Activated T-helper 2 cell treated with anti-CD3 and anti-CD28 coated beads, Interferon-gamma antibody, Interleukin-2, Interleukin-4, amounts not matched to agents 10 μg/mL and 5 μg/mL and 100 μg/mL, durations not matched to agents 14 hours and 24 hours and 36 hours (primary cell): Measurements from ENCODE around the gene KCNN2. TPM values are rescaled to one million over a fixed set of nuclear protein-coding genes. Genes with fewer than 3 reads are reported as not detected.

Experiments
- DNase-seq: peaks from one replicate; pipeline ENCODE4 v3.0.0; 2021; ENCODE audit warnings: low spot score
- H3K27ac Mint-ChIP-seq: one replicate; pipeline ENCODE4 v1.8.0; 2021; ENCODE audit warnings: mixed read lengths
- H3K27me3 Mint-ChIP-seq: one replicate; pipeline ENCODE4 v1.8.0; 2021; ENCODE audit warnings: low read depth, mixed read lengths
- H3K36me3 Mint-ChIP-seq: one replicate; pipeline ENCODE4 v1.8.0; 2021; ENCODE audit warnings: low read depth, mixed read lengths
- H3K4me1 Mint-ChIP-seq: one replicate; pipeline ENCODE4 v1.8.0; 2021; ENCODE audit warnings: low read depth, mixed read lengths
- H3K4me3 Mint-ChIP-seq: one replicate; pipeline ENCODE4 v1.8.0; 2021; ENCODE audit warnings: low read depth, mild to moderate bottlenecking, moderate library complexity, mixed read lengths
- H3K9me3 Mint-ChIP-seq: one replicate; pipeline ENCODE4 v1.8.0; 2021; ENCODE audit warnings: mixed read lengths
- intact Hi-C: fragments of 100-400 bp; cut with micrococcal nuclease; formaldehyde crosslinking; loops from one replicate; pipeline ENCODE4 v1.15.1; 2023
- total RNA-seq: library from RNA; stranded (reverse); gene quantifications from 2 replicates; pipeline ENCODE4 v1.2.3, GENCODE V29; 2022

The KCNN2 gene
- total RNA-seq, 1 donor from 2014 or later, result not detected

GRCh38 chr5:114447084-114447773, 85.4 kb downstream of the KCNN2 start:
- H3K4me3 Mint-ChIP-seq, result no peak overlapping the region
- no peaks in the 10 kb centered on the region for H3K27me3 Mint-ChIP-seq
- H3K27ac Mint-ChIP-seq, result no peak overlapping the region
- no peaks in the 10 kb centered on the region for H3K9me3 Mint-ChIP-seq
- no peak for DNase-seq
- H3K4me1 Mint-ChIP-seq, result peaks cover 1% of the 10 kb centered on the region
- intact Hi-C loops, result no loop called here
- H3K36me3 Mint-ChIP-seq, result no peaks in the 10 kb centered on the region

DNA sequence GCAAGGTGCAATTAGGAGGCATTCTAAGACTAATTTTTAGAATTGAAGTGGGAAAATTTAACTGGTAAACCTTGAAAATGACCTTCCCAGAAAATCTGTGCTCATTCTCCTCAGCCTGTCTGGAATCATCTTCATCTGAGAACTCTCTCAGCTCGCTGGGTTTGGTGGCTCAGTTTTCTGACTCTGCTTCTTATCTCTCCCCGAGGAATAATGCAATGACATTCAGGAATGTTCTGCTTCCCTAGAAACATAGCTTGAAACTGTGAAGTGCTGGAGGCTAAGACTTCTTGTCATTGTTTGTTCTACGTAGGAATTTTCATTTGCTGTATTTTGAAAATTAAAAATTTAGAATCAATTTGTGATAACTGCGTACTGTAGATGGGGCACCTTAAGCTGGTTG, 86.6 kb downstream of the KCNN2 start:
- Mint-ChIP-seq H3K9me3 (no peaks in the 10 kb centered on the region), H3K4me3 (no peak overlapping the region), H3K4me1 (peaks cover 1% of the 10 kb centered on the region), H3K36me3 (no peaks in the 10 kb centered on the region), H3K27me3 (no peaks in the 10 kb centered on the region), H3K27ac (no peak overlapping the region)
- intact Hi-C loops, result no loop called here
- DNase-seq, result no peak

GRCh38 chr5:114449860-114450421, 88.1 kb downstream of the KCNN2 start:
- Mint-ChIP-seq H3K27ac (no peak overlapping the region), H3K4me3 (no peak overlapping the region), H3K36me3 (no peaks in the 10 kb centered on the region), H3K4me1 (peaks cover 1% of the 10 kb centered on the region), H3K9me3 (no peaks in the 10 kb centered on the region), H3K27me3 (no peaks in the 10 kb centered on the region)
- DNase-seq, result peak; percentile 12
- intact Hi-C loops, result no loop called here

GRCh38 chr5:114450437-114450836, 88.6 kb downstream of the KCNN2 start:
- H3K36me3 Mint-ChIP-seq, result no peaks in the 10 kb centered on the region
- no peak overlapping the region for H3K27ac Mint-ChIP-seq
- intact Hi-C loops, result no loop called here
- no peak for DNase-seq
- no peak overlapping the region for H3K4me3 Mint-ChIP-seq
- H3K9me3 Mint-ChIP-seq, result no peaks in the 10 kb centered on the region
- H3K4me1 Mint-ChIP-seq, result peaks cover 1% of the 10 kb centered on the region
- H3K27me3 Mint-ChIP-seq, result no peaks in the 10 kb centered on the region

- Mint-ChIP-seq H3K4me3 (no peak overlapping the region), H3K9me3 (no peaks in the 10 kb centered on the region), H3K27me3 (no peaks in the 10 kb centered on the region), H3K4me1 (no peaks in the 10 kb centered on the region), H3K27ac (no peak overlapping the region), H3K36me3 (no peaks in the 10 kb centered on the region)
- intact Hi-C loops, result no loop called here
- no peak for DNase-seq
Observed at GRCh38 chr5:114458726-114459125, 96.9 kb downstream of the KCNN2 start.

DNA sequence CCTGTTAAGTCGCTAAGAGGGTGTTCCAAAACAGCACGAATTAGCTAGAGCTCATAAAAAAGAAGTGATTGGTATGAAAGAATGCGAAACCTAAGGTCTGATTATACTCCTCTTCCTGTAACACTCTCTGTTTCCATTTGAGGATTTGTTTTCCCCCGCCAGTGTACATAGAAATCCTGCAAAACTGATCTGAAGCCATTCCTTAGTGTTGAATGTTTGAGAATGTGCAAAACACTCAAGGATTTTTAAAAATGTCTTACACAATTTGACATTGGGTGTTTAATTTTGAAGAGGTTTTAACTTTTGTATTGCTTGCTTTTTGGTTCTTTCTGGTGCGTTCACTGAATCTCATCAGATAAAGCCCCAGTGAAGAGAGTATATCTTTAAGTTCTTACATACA, 105.3 kb downstream of the KCNN2 start:
- H3K9me3 Mint-ChIP-seq, result no peaks in the 10 kb centered on the region
- no peak overlapping the region for H3K27ac Mint-ChIP-seq
- intact Hi-C loops, result no loop called here
- no peak overlapping the region for H3K4me3 Mint-ChIP-seq
- no peaks in the 10 kb centered on the region for H3K4me1 Mint-ChIP-seq
- H3K36me3 Mint-ChIP-seq, result no peaks in the 10 kb centered on the region
- no peak for DNase-seq
- H3K27me3 Mint-ChIP-seq, result no peaks in the 10 kb centered on the region

GRCh38 chr5:114467729-114468128, 105.9 kb downstream of the KCNN2 start:
- no peak overlapping the region for H3K4me3 Mint-ChIP-seq

GRCh38 chr5:114469372-114469771, 107.5 kb downstream of the KCNN2 start:
- intact Hi-C loops, result no loop called here
- DNase-seq, result no peak

More at GRCh38 chr5:114467729-114468128, 105.9 kb downstream of the KCNN2 start:
- Mint-ChIP-seq H3K36me3 (no peaks in the 10 kb centered on the region), H3K4me1 (no peaks in the 10 kb centered on the region), H3K27me3 (no peaks in the 10 kb centered on the region), H3K9me3 (no peaks in the 10 kb centered on the region), H3K27ac (no peak overlapping the region)
- intact Hi-C loops, result no loop called here
- DNase-seq, result no peak

DNA sequence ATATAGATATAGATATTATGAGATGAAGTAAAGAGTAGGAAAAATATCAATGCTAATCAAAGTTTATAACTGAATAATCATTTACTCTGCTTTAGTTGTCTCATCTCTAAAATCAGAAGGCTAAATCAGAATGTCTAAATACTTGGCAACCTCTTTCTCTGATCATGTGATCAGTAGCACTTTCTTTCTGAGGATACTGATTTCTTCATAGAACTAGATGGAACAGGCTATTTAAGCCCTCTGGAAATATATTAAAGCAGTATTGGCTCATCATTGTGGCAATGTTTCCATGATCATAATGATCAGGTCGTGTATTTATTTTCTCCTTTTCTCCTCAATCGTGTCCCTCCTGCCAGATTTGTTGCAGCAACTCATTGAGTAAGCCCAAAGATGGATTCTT, 109.7 kb downstream of the KCNN2 start:
- intact Hi-C loops, result no loop called here
- Mint-ChIP-seq H3K4me3 (no peak overlapping the region), H3K27me3 (no peaks in the 10 kb centered on the region), H3K36me3 (no peaks in the 10 kb centered on the region), H3K9me3 (no peaks in the 10 kb centered on the region), H3K4me1 (no peaks in the 10 kb centered on the region), H3K27ac (no peak overlapping the region)
- DNase-seq, result no peak

More at GRCh38 chr5:114469372-114469771, 107.5 kb downstream of the KCNN2 start:
- Mint-ChIP-seq H3K36me3 (no peaks in the 10 kb centered on the region), H3K4me1 (no peaks in the 10 kb centered on the region), H3K9me3 (no peaks in the 10 kb centered on the region), H3K27ac (no peak overlapping the region), H3K4me3 (no peak overlapping the region), H3K27me3 (no peaks in the 10 kb centered on the region)

GRCh38 chr5:114473541-114473940, 111.7 kb downstream of the KCNN2 start:
- intact Hi-C loops, result no loop called here
- H3K4me3 Mint-ChIP-seq, result no peak overlapping the region
- H3K27ac Mint-ChIP-seq, result no peak overlapping the region
- DNase-seq, result no peak
- no peaks in the 10 kb centered on the region for H3K4me1 Mint-ChIP-seq
- no peaks in the 10 kb centered on the region for H3K27me3 Mint-ChIP-seq
- H3K9me3 Mint-ChIP-seq, result no peaks in the 10 kb centered on the region
- no peaks in the 10 kb centered on the region for H3K36me3 Mint-ChIP-seq

DNA sequence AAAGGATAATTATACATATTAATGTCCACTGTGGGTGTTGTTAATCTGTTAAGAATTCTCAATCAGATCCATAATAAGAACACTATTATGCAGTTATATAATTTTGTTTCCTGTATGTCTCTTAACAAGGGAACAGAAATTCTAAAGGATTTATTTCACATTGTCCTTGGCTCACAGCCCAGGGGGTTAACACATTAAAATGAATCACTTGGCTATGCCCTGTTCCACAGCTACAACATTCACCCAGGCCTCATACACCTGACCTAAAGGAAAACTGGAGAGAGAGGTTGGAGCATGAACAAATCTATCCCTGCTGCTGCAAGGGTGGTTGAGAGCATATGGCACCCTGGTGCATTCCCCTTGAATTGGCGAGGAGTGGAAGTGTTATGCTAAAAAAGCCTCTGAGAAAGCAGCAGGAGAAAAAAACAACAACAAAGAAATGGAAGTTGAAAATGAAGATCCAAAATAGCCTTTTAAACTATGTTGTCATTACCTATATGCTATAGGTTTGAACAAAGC, 116.0 kb downstream of the KCNN2 start:
- Mint-ChIP-seq H3K27me3 (no peaks in the 10 kb centered on the region), H3K36me3 (no peaks in the 10 kb centered on the region), H3K4me1 (no peaks in the 10 kb centered on the region), H3K9me3 (peaks cover 11% of the 10 kb centered on the region), H3K4me3 (no peak overlapping the region), H3K27ac (no peak overlapping the region)
- DNase-seq, result no peak
- intact Hi-C loops, result no loop called here

DNA sequence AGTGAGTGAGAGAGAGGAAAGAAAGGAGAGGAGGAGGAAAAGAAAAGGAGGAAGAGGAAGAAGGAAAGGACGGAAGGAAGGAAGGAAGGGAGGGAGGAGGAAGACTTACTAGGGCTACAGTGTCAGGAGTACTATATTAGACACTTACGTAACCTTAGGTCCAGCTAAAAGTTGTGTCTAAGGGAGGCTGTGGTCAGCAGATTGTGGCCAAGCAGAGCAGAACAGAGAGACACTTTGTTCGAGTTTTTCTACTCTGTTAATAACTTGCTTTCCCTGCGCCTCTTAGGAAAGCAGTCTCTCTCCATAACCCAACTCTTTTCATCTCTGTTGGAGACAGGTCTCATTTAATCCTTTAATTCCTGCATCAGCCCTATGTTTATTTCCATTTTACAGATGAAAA, 138.9 kb downstream of the KCNN2 start:
- H3K4me1 Mint-ChIP-seq, result no peaks in the 10 kb centered on the region
- no peak overlapping the region for H3K27ac Mint-ChIP-seq
- DNase-seq, result no peak
- no peak overlapping the region for H3K4me3 Mint-ChIP-seq
- H3K36me3 Mint-ChIP-seq, result no peaks in the 10 kb centered on the region
- H3K9me3 Mint-ChIP-seq, result no peaks in the 10 kb centered on the region
- H3K27me3 Mint-ChIP-seq, result no peaks in the 10 kb centered on the region
- intact Hi-C loops, result no loop called here

DNA sequence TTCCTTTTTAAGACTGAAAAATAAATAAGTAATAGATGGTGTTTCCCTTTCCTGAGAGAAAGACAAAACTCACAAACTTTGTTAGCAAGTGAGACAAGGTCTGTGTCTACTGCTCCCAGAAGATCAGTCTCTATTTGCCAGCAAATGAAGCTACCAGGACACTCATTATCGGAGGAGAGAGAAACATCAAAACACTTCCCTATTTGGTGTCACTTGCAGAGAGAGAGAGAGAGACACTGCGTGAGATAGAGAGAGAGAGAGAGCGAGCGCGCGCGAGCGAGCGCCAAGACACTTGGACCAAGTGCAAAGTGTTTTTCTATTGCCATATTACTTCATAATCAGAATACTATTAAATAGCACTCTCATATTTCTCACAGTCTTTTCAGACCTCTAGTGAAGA, 142.7 kb downstream of the KCNN2 start:
- Mint-ChIP-seq H3K4me1 (no peaks in the 10 kb centered on the region), H3K36me3 (no peaks in the 10 kb centered on the region), H3K27me3 (no peaks in the 10 kb centered on the region), H3K4me3 (no peak overlapping the region), H3K27ac (no peak overlapping the region), H3K9me3 (no peaks in the 10 kb centered on the region)
- intact Hi-C loops, result no loop called here
- DNase-seq, result no peak
